ENCODE data around the gene KCNJ1. TPM values are rescaled to one million over a fixed set of nuclear protein-coding genes. Genes with fewer than 3 reads are reported as not detected.

KCNJ1 gene
- total and polyA plus RNA-seq, 10 of the 15 experiments (the other 5 are each of a cell fraction or from before 2014, with no cell fraction given), result not detected

DNA sequence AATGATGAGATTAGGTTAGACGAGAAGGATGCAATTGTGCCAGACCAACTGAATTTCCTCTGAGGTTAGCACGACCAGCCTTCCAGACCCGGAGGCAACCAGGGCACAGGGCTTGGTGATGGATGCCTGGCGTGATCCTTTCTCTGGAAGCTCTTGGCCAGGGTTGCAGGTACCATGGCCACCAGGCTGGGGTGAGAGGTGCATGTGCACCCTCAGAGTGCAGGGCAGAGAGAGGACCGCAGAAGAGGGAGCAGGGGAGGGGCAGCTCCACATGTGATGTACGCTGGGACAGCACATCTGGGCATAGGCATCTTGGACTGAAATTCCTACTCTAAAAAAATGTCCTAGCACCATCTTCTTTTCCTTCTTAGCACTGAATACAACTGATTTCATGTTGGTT, 10.9 kb downstream of the KCNJ1 start (continued):
- no peak for TF ChIP-seq IRF4 (IDR thresholded peaks at IDR 0.05; ENCODE audit: low read depth, low read length)
- TF ChIP-seq ASH2L (IDR thresholded peaks at IDR 0.05; ENCODE audit: borderline replicate concordance, low read depth), result no peak
- TF ChIP-seq, protein P1, sequence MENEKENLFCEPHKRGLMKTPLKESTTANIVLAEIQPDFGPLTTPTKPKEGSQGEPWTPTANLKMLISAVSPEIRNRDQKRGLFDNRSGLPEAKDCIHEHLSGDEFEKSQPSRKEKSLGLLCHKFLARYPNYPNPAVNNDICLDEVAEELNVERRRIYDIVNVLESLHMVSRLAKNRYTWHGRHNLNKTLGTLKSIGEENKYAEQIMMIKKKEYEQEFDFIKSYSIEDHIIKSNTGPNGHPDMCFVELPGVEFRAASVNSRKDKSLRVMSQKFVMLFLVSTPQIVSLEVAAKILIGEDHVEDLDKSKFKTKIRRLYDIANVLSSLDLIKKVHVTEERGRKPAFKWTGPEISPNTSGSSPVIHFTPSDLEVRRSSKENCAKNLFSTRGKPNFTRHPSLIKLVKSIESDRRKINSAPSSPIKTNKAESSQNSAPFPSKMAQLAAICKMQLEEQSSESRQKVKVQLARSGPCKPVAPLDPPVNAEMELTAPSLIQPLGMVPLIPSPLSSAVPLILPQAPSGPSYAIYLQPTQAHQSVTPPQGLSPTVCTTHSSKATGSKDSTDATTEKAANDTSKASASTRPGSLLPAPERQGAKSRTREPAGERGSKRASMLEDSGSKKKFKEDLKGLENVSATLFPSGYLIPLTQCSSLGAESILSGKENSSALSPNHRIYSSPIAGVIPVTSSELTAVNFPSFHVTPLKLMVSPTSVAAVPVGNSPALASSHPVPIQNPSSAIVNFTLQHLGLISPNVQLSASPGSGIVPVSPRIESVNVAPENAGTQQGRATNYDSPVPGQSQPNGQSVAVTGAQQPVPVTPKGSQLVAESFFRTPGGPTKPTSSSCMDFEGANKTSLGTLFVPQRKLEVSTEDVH (IDR thresholded peaks at IDR 0.05; ENCODE audit: low read depth, partially characterized antibody), result no peak
- TF ChIP-seq RAD51 (IDR thresholded peaks at IDR 0.05), result no peak

DNA sequence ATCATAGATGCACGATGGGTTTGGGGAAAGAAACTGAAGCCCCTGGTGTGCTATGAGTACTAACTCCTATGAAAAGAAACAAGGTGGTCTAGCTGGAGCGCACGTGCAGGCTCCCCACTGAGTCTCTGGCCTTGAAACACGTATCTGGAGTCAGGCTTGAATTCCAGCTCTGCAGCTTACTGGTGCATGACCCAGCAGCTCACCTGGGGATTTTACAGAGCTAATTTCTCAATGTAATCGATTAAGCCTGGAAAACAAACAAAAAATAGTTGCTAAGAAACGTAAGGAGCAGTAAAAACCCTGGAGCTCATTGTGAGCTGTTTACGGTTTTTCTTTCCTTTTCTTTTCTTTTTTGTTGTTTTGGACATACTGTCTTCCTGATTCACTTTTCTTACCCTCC, 12.3 kb downstream of the KCNJ1 start:
- no peaks in the 10 kb centered on the region; a peak in 2 of 4 replicates for H3K27me3 ChIP-seq (replicated peaks in 1 of 2; ENCODE audit: control insufficient read depth in 2 of 2, insufficient read depth in 2 of 2, low read length in 1 of 2)
- no TSS peak for BruUV-seq (replicated peaks)
- no peak overlapping the region for H3K9ac ChIP-seq (ENCODE audit: control insufficient read depth, insufficient read depth, low read length)
- H3K4me3 ChIP-seq, result no peak overlapping the region
- ChIA-PET POLR2A (no interaction called here), SMC1A (ENCODE audit: uncharacterized antibody, unreplicated experiment) (interaction anchor here (1.3 kb wide), 1 partner anchor 209 kb away, joined by 3 read pairs; no protein-coding TSS in a partner anchor), RAD21 (ENCODE audit: unreplicated experiment) (no interaction called here), CTCF (interaction anchor here (0.6 to 2.7 kb wide), 9 partner anchors 12 to 704 kb away, joined by 3 to 11 read pairs (median 4); no protein-coding TSS in a partner anchor)
- intact Hi-C loops (cut with micrococcal nuclease; ENCODE audit: unreplicated experiment) (no loop called here), in situ Hi-C loops (cut with MboI) (loop anchor here (5.0 to 10.0 kb wide), 2 partner anchors 688 to 830 kb away; no protein-coding TSS in a partner anchor)
- H3K4me1 ChIP-seq (ENCODE audit: control insufficient read depth, insufficient read depth, low read length), result no peaks in the 10 kb centered on the region
- H3K9me3 ChIP-seq (replicated peaks; ENCODE audit: control insufficient read depth, insufficient read depth, low read length), result no peaks in the 10 kb centered on the region
- H3K27ac ChIP-seq (ENCODE audit: control insufficient read depth, insufficient read depth), result no peak overlapping the region
- FAIRE-seq, result no peak
- no peak overlapping the region for H2AFZ ChIP-seq (ENCODE audit: control insufficient read depth, low read depth, low read length)
- H3K36me3 ChIP-seq (ENCODE audit: control insufficient read depth in 2 of 2, insufficient read depth in 2 of 2, low read length in 1 of 2), result no peaks in the 10 kb centered on the region
- TF ChIP-seq NFYB (IDR thresholded peaks at IDR 0.05; ENCODE audit: insufficient read depth, low read depth, low read length) (no peak), RFX5 (IDR thresholded peaks at IDR 0.05; ENCODE audit: low read depth, low read length) (no peak), EED (IDR thresholded peaks at IDR 0.05; ENCODE audit: low read depth) (no peak), NFIC (IDR thresholded peaks at IDR 0.05; ENCODE audit: low read depth, low read length) (no peak), KDM1A (IDR thresholded peaks at IDR 0.05; ENCODE audit: borderline replicate concordance) (no peak), SRF (IDR thresholded peaks at IDR 0.05; ENCODE audit: low read depth in 2 of 2, low read length in 2 of 2) (no peak)
- TF ChIP-seq, protein P2, sequence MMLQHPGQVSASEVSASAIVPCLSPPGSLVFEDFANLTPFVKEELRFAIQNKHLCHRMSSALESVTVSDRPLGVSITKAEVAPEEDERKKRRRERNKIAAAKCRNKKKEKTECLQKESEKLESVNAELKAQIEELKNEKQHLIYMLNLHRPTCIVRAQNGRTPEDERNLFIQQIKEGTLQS (IDR thresholded peaks at IDR 0.05; ENCODE audit: borderline replicate concordance, extremely low read depth, low read depth, low read length), result no peak
- TF ChIP-seq, protein P3, sequence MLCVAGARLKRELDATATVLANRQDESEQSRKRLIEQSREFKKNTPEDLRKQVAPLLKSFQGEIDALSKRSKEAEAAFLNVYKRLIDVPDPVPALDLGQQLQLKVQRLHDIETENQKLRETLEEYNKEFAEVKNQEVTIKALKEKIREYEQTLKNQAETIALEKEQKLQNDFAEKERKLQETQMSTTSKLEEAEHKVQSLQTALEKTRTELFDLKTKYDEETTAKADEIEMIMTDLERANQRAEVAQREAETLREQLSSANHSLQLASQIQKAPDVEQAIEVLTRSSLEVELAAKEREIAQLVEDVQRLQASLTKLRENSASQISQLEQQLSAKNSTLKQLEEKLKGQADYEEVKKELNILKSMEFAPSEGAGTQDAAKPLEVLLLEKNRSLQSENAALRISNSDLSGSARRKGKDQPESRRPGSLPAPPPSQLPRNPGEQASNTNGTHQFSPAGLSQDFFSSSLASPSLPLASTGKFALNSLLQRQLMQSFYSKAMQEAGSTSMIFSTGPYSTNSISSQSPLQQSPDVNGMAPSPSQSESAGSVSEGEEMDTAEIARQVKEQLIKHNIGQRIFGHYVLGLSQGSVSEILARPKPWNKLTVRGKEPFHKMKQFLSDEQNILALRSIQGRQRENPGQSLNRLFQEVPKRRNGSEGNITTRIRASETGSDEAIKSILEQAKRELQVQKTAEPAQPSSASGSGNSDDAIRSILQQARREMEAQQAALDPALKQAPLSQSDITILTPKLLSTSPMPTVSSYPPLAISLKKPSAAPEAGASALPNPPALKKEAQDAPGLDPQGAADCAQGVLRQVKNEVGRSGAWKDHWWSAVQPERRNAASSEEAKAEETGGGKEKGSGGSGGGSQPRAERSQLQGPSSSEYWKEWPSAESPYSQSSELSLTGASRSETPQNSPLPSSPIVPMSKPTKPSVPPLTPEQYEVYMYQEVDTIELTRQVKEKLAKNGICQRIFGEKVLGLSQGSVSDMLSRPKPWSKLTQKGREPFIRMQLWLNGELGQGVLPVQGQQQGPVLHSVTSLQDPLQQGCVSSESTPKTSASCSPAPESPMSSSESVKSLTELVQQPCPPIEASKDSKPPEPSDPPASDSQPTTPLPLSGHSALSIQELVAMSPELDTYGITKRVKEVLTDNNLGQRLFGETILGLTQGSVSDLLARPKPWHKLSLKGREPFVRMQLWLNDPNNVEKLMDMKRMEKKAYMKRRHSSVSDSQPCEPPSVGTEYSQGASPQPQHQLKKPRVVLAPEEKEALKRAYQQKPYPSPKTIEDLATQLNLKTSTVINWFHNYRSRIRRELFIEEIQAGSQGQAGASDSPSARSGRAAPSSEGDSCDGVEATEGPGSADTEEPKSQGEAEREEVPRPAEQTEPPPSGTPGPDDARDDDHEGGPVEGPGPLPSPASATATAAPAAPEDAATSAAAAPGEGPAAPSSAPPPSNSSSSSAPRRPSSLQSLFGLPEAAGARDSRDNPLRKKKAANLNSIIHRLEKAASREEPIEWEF (IDR thresholded peaks at IDR 0.05; ENCODE audit: insufficient replicate concordance, low read depth, low read length), result no peak
- WGBS (ENCODE audit: insufficient coverage, insufficient replicate concordance, low lambda C conversion rate, missing lambda C conversion rate), result 38% methylated on average over 7 of the region's 7 CpGs
- no peak overlapping the region for H3K4me2 ChIP-seq (ENCODE audit: control insufficient read depth, insufficient read depth)
- no peak for ATAC-seq
- no peaks in the 10 kb centered on the region for H4K20me1 ChIP-seq (ENCODE audit: control insufficient read depth, insufficient read depth)
- no peak for DNase-seq (ENCODE audit: low read depth, low spot score)
- no peaks in the 10 kb centered on the region for H3K79me2 ChIP-seq (ENCODE audit: control insufficient read depth, insufficient read depth, low read length)

Data from GM12878 (cell line).